CD4-positive, alpha-beta T cell treated with Interleukin-17A for 4 hours (primary cell): ENCODE data around the gene ACKR3.

Source experiments
- DNase-seq: peaks from one replicate; pipeline ENCODE4 v3.0.0-alpha.2; 2020; ENCODE audit warnings: mixed read lengths

ACKR3 gene

DNA sequence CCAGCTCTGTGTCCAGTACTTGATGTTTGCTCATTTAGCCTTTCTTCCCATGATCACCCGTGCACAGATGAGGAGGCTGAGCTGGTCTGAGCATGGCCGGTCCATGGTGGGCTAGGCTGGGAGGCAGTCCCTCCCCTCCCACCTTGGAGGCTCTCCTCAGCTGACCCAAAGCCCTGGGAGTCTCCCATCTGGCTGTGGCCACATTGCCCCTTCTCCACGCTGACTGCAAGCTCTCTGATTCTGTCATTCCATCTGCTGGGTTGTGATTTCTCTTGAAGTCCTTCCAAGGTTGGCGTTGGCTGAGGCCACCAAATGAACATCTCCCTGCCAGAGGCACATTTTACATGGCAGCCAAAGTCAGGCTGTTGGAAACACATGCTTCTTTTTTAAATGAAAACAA lies 44.0 kb downstream of the ACKR3 start:
- DNase-seq, result no peak

- no peak for DNase-seq
These were observed 44.9 kb downstream of the ACKR3 start for GRCh38 chr2:236614551-236614950.

DNA sequence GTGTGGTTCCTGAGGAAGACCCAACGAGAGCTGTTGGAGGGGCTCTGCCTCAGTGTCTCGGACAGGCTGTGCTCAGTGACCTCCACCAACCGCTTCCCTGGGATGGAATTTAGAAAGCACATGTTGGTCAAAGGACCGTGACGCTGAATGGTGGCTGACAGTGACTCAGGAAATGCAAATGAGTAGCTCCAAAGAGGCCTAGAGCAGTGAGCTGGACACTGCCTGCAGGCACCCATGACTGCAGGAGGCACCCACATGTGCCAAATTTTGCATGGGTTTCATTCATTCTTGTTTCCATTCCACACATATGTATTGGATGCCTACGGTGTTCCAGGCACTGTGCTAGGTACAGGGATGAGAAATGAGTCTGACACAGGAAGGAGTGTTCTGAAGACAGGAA lies 46.4 kb downstream of the ACKR3 start:
- no peak for DNase-seq

DNA sequence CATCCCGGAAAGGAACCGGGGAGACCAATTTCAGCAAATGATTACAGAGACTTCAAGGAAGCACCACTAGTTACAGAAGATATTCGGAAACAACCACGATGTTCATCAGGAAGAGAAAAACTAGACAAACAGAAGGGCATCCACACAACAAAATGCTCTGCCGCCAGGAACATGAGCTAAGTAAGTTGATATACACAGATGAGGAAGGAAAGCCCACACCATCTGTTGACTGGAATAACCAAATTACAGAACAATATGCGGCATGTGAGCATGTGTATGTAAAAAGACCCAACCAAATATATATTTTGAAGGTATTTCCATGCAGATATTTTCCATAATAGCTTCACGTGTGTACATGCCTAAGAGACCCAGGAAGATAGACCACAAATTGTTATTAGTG lies 47.0 kb downstream of the ACKR3 start:
- no peak for DNase-seq

DNA sequence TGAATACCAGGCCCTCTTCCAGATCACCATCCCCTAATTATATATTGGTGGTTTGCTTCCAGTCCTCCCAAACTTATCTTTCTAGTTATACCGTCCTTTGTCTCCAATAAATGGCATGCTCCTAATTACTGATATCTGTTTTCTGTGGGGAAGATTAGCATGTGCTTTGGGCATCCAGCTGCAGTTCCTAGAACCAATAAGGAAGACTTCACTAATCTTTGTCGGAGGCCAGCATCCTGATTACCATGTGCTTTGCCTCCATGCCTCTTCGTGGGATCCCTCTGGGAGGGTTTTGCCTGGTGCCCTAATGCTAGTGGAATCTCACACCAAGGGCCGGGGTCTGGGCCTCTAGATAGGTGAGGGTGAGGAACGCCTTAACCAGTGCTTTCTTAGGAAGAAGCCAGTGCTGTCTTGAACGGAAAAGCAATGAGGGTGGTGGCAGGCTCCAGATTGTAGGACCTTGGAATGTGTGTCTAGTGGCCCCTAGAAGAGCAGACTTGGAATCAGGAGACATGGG lies 47.7 kb downstream of the ACKR3 start:
- no peak for DNase-seq

- no peak for DNase-seq
These were observed 48.2 kb downstream of the ACKR3 start for GRCh38 chr2:236617796-236618195.

- DNase-seq, result no peak
These were observed 48.7 kb downstream of the ACKR3 start for GRCh38 chr2:236618370-236618769.

DNA sequence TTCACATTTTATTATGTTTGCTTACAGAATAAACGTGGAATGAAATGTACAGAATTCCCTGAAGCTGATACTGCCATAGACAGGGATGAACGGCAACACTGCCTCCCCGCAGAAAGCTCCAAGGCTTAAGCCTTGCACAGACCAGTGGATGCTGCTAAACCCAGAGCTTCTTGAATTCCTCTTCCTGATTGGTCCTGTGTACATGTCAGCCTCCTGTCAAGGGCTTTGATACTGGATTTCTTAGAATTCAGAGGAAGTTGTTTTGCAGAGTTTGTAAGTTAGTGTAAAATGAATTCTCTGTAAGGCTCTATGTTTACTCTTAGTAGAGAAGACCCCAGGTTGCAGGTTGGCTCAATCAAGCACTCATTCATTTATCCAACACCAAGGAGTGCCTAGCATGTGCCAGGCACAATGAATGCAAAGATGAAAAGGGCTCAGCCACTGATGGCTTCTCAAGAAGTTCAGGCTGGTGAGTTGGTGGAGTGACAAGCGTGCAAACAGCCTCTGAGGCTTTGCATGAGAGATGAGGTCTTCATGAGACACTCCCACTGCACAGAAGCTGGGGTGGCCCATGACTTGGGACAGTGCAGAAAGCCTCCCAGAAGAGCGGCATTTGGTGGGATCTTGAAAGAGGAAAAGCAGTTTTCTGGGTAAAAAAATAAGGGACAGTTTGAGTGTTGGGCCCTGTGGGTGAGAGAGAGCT lies 50.4 kb downstream of the ACKR3 start:
- no peak for DNase-seq

- no peak for DNase-seq
These were observed 52.2 kb downstream of the ACKR3 start for GRCh38 chr2:236621786-236622185.

- DNase-seq, result no peak
These were observed 52.6 kb downstream of the ACKR3 start for GRCh38 chr2:236622201-236622600.

GRCh38 chr2:236622660-236623059 lies 53.0 kb downstream of the ACKR3 start:
- DNase-seq, result no peak

GRCh38 chr2:236623816-236624215 lies 54.2 kb downstream of the ACKR3 start:
- no peak for DNase-seq

DNA sequence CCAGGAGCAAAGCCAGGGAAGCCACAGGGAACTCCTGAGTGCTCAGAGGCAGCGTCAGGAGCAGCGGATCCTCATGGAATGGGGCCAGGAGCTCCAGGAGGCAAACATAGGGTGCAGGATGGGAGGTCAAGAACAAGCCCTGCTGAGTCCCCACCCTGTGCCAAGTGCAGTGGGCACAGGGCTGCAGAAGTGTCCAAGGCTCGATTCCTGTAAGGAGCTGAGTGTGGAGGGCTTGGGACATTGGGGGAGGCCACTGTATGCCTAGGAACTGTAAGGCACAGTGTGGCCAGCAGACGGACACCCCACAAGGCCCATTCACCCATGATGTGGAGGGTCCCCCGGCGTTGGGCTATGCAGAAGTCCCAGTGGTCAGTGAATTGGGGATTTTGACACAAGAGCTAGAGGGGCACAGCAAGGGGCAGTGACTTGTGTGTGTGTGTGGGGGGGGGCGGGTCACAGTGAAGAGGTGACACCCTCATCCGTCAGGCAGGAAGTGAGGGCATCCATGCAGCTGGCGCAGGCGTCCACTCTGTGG lies 55.6 kb downstream of the ACKR3 start:
- DNase-seq, result no peak

DNA sequence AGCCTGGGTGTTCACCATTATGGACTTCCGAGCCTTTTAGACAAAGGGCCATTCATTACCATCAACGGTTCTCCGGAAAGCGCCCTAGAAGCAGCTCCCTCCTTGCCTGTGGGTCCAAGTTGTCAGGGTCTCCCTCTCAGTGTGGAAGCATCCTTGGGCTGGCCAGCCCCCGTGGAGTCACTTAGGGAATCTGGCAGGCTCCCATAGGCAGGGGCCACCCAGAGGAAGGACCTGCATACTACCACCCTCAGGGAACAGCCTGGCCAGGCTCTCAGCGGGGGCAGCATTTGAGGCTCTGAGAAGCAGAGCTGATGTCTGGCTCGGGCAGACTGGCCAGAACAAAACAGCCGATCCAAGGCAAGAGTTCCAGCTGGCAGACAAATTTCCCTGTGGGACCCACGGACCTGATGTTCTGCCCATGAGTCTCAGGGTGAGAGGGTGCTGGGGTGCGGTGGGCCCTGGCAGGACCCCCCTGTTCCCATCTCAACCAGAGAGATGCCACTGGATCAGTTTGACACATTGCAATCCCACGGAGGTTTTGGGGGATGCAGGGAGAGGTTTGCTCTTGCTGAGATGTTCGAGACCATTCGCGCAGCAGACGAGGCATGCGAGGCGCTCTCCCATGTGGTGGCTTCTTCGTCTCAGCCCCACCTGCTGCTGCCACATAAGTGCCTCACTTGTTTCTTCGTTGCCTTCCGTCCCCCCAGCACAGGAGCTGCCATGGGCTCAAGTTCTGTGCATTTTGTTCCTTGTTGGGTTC lies 56.9 kb downstream of the ACKR3 start:
- no peak for DNase-seq

- DNase-seq, result no peak
These were observed 57.6 kb downstream of the ACKR3 start for GRCh38 chr2:236627193-236627592.

- no peak for DNase-seq
These were observed 58.2 kb downstream of the ACKR3 start for GRCh38 chr2:236627841-236628240.

- DNase-seq, result no peak
These were observed 58.8 kb downstream of the ACKR3 start for GRCh38 chr2:236628256-236628901.

DNA sequence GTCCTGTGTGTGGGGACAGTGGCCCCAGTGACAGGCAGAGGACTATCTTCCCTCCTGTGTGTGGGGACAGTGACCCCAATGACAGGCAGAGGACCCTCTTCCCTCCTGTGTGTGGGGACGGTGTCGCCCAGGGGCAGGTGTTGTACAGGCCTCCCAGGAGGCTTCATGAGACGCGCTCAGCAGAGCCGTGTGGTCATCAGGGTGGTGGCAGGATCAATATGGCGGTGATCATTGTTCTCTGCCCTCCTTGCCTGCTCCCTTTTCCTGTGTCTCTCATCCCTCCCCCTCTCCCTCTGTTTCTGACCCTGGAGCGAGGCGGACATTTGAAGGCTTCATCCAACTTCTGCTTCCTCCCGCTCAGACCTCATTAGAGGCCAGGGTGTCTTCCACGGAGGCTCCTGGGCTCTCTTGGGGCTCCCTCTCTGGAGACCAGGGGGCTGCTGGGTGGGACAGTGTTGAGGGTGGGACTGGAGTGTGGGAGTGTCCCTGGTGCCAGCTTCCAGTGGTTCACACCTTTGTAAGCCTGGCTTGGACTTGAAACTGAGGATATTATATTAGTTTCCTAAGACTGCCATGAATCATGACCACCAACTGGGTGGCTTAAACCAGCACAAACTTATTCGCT lies 59.5 kb downstream of the ACKR3 start:
- DNase-seq, result no peak

DNA sequence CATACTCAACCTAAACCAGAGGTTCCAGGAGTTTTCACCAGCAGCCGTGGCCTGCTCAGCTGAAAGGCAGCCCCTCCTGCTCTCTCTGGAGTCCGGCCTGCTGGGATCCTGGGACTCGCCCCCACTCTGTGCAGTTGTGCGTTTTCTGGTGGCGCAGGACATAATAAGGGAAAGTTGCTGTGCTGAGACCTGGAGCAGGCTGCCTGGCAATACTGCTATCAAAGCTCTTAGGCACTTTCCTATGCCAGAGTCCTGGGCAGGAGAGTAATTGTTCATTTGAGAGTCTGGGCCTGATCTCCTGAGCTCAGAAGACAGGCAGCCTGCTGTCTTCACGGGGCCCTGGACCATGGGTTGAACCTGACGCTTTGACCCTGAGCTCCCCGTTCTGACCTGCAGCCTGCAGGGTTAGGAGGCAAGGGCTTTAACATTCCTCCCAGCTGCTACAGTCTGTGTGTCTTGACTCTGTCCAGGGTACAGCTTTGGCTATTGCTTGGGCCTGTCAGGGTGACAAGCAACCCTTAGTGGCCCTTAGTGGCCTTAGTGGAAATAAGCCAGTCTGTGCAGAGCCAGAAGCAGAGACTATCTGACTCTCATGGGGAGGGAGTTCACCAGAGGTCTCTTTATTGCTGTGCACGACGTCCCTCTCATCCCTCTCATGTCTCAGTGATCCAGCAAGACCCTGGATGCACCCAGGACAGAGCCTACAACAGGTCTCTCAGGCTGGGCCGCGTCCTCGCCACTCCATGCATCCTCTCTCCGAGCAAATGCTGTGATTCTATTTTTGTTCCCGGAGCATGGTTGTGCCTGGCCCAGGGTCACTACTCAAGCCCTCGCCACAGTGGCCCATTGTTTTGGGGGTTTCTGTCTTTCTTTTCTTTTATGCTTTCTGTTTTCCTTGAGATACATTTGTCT lies 60.6 kb downstream of the ACKR3 start:
- DNase-seq, result no peak

DNA sequence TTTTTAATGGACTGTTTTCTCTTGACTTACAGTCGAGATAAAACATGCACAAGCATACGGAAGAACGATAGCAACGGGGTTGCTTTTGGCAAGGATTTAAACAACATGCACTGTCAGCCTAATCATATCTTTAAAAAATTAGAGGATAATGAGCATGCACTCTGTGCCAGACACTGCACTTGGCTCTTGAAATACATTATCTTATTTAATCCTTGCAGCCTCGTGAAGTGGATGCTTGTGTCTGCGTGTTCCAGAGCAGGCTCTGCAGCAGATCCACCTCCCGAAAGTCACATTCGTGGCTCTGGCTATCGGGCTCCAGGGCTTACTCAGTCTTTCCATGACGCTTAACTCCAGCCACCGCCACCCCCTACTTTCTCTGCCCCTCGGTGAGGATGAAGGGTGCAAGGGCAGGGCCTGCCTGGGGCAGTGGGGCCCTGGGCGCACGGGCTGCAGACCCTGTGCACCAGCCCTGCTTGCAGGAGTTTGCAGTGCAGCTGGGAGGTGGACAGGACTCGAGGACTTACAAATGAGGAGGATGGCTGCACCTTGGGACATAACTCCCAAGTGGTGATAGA lies 61.7 kb downstream of the ACKR3 start:
- no peak for DNase-seq

- DNase-seq, result no peak
These were observed 62.2 kb downstream of the ACKR3 start for GRCh38 chr2:236631856-236632291.
